GM20431 (cell line): Measurements from ENCODE around the gene TAGLN.
"Not testable (repeated sequence)": the region's sequence is repeated elsewhere in the genome, so short reads cannot be mapped to it uniquely, and the experiment has no call there.

Experiments
- in situ Hi-C: fragments of 300-500 bp; cut with MseI, MboI; formaldehyde crosslinking; loops from one replicate; pipeline ENCODE4 v1.15.0; 2020; ENCODE audit warnings: low sequenced_read_pairs; ENCODE audit not compliant: unreplicated experiment

The TAGLN gene

DNA sequence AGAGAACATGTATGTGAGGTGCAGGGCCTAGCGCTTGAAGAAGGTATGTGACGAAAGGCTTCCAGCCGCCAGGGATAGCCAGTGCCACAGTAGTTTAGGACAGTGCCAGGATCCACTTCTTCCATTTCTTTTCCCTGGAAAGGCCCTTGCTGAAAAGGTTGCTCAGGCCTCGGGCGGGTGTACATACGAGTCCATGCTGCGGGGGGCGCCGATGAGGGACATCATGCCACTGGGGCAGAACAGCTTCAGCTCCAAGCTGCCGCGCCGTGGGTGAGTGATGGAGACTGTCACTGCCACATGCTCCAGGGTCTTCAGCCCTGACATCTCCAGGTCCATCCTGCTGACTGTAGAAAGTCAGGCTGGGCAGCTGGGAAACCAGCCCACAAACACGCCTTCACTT, 9.5 kb downstream of the TAGLN start:
- in situ Hi-C loops = not testable (repeated sequence)

GRCh38 chr11:117209351-117210125, 10.4 kb downstream of the TAGLN start:
- in situ Hi-C loops = not testable (repeated sequence)

DNA sequence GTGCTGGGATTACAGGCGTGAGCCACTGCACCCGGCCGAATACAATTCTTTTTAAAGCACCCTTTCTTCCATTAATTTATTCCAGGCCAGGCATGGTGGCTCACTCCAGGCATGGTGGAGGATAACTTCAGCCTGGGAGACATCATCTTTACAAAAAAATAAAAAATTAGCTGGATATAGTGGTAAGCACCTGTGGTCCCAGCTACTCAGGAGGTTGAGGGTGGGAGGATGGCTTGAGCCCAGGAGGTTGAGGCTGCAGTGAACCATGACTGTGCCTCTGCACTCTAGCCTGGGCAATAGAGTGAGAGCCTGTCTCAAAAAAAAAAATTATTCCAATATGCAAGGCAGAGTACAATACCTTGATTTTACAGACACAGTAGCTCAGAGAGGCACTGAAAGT, 11.4 kb downstream of the TAGLN start:
- in situ Hi-C loops = no loop called here

GRCh38 chr11:117212697-117213355, 13.7 kb downstream of the TAGLN start:
- in situ Hi-C loops = no loop called here

DNA sequence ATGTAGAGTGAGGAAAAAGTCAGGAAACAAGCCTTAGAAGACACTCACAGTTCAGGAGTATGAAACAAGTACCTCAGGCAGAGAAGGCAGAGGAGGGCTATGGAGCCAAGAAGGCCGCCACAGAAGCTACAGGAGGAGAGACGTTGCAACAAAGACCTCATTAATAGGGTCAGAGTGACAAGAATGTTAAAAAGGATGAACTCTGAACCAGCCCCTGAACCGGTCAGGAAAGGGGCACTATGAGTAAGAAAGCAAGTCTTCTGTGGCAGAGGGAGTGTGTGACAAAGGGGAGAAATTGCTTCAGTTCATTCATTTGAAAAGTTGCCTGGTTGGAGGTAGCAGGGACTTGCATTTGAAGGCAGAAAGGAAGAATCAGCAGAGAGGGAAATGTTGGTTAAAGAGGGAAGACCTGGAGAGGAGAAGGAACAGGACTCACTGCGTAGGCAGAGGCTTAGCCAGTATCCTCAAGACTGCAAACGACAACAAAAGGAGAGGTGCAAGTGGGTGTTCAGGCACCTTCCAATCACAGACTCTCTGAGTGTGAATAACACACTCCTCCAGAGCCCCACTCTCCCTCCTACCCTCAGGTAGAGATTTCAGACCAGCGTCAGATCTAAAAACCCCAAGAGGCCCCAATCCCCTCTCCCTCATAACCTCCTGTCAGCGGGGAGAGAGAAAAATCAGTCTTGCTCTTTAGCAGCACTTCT, 15.4 kb downstream of the TAGLN start:
- in situ Hi-C loops = no loop called here

- in situ Hi-C loops = no loop called here
Measured at GRCh38 chr11:117217141-117218084, 18.2 kb downstream of the TAGLN start.

DNA sequence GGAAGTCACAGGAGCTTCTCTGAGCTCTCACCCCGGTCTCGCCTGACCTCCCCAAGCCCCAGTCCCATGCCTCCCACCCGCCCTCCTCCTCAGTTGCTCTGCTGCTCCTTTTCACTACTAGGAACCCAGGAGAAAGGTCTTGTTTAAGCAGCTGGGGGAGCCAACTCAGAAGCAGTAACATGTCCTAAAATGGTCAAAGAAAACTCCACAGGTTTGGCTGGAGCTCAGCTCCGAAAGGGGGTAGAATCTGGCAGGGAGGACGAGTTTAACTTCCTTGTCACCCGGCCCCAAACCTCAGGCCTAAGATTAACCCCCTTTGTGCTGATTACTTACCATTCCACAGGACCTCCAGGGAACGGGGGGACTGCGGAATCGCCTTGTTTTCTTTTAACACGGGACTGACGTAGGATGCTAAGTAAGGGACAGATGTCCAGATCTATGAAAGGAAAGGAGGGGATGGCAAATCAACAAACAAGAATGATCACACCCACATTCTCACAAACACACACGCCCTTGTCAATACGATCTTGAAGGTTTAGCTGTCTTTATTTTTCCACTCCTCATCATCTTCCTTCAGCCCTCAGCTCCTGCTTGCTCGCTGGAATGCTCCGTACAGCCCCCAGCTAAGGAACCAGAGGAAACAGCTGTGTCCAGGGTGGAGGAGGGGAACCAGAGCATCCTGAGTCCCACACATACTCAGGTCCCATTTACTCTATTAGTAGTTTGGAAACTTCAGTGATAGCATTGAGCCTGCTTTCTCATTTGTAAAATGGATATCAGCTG, 19.2 kb downstream of the TAGLN start:
- in situ Hi-C loops = no loop called here

DNA sequence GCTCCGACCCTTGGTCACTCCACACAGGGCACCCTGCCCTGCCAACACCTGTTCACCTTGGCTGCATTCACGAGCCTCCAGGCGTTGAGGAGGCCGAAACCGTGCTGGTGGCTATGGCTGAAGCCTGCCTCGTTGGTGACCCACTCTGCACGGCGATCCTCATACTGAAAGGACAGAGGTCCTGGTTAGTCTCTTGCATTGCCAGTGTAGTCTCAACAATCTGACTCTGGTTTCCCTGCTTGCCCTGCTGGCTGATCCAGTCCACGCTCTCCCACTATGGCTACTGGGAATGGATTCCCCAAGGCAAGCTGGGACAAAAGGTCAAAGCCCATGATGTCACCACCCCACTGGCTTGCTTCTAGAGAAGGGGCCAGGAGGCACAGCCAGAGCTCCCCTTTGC, 19.8 kb downstream of the TAGLN start:
- in situ Hi-C loops = no loop called here

DNA sequence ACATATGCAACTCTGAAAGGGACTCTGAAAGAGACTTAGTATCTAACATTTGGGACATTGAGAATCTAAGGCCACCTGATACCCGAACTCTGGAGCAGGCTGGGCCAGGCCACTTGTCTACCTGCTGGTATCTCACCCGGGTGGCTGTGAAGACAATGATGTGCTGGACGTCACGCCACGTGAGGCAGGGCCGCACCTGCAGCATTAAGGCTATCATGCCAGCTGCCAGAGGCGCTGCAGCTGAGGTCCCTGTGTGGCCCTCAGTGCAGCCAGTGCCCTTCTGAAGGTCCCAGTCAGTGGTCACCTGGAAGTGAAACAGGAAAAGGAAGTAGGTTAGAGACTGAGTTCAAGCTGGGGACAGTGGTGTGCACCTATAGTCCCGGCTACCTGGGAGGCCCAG, 20.3 kb downstream of the TAGLN start:
- in situ Hi-C loops = no loop called here

GRCh38 chr11:117219995-117220394, 20.8 kb downstream of the TAGLN start:
- in situ Hi-C loops = no loop called here

DNA sequence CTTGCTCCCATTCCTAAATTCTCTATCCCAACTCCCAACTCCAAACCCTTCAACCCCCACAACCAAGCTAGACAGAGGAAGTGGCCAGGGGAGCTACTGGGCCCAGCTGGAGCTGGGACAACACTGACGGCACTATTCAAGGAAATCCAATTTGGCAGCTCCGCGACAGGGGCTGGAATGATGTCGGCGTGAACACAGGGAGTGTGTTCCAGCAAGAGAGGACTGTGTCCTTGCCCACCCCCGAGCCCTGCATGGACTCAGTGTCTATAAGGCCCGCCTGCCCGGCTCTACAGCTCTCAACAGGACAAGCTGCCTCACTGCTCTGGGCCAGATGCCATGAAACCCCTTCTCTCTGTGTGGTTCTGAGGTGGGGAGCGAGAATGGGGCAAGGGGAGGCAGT, 21.4 kb downstream of the TAGLN start:
- in situ Hi-C loops = no loop called here

GRCh38 chr11:117220999-117221774, 22.0 kb downstream of the TAGLN start:
- in situ Hi-C loops = no loop called here

- in situ Hi-C loops = no loop called here
Measured at GRCh38 chr11:117221775-117222517, 22.8 kb downstream of the TAGLN start.

GRCh38 chr11:117222991-117223740, 24.0 kb downstream of the TAGLN start:
- in situ Hi-C loops = no loop called here

GRCh38 chr11:117223741-117224689, 24.8 kb downstream of the TAGLN start:
- in situ Hi-C loops = no loop called here

DNA sequence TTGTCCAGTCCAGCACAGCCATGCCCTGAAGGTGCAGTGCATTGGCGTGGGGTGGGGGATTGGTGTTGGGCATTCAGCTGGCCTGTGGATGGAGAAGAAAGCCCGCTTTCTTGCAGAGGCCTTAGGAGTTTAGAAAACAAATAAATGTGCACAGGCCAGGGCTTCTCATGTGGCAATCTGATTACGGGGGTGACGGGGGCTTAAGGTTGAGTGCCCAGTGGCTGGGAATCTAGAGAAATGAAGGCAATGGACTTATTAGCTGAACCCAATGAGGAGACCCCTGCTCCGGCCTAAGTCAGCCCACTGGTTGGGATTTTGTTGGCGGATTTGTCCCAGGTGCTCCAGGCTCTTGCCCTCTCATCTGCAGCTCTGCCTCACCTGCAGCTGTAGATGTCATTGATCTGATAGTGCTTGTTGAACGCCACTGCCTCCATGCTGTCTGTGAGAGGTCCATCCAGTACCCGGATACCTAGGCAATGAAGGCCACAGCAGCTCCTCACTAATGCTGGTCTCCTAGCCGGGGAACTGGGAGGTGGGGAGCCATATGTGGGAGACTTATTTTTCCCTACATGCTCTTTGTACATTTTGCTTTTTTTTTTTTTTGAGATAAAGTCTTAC, 26.5 kb downstream of the TAGLN start:
- in situ Hi-C loops = no loop called here
